Activated CD4-positive, alpha-beta T cell treated with anti-CD3 and anti-CD28 coated beads, Interleukin-2, amount 50 U/mL, for 1 hour (primary cell): Measurements from ENCODE around the gene PODXL2.
A peak's percentile ranks its signal among the peaks of the same experiment; 100 is the strongest.
"Not testable (repeated sequence)": the region's sequence is repeated elsewhere in the genome, so short reads cannot be mapped to it uniquely, and the experiment has no call there.

Experiments
- DNase-seq: peaks from one replicate; pipeline ENCODE4 v3.0.0-alpha.2; 2020

The PODXL2 gene

GRCh38 chr3:127605547-127605946, 23.4 kb upstream of the PODXL2 start:
- not testable (repeated sequence) for DNase-seq

DNA sequence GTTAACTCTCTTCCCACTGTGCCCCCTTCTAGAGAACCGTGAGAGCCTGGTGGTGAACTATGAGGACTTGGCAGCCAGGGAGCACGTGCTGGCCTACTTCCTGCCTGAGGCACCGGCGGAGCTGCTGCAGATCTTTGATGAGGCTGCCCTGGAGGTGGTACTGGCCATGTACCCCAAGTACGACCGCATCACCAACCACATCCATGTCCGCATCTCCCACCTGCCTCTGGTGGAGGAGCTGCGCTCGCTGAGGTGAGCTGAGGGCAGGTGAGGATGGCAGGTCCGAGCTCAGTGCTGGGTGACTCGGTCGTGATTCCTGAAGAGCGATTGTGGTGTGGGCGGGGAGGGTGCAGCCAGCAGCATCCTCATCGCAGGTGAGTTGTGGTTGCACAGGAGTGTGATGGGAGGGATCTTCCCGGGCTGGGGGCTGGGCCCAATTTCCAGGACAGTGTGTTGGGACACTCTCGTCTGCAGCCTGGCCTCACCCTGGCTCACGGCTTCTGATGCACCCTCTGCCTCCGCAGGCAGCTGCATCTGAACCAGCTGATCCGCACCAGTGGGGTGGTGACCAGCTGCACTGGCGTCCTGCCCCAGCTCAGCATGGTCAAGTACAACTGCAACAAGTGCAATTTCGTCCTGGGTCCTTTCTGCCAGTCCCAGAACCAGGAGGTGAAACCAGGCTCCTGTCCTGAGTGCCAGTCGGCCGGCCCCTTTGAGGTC, 22.7 kb upstream of the PODXL2 start:
- DNase-seq: no peak

DNA sequence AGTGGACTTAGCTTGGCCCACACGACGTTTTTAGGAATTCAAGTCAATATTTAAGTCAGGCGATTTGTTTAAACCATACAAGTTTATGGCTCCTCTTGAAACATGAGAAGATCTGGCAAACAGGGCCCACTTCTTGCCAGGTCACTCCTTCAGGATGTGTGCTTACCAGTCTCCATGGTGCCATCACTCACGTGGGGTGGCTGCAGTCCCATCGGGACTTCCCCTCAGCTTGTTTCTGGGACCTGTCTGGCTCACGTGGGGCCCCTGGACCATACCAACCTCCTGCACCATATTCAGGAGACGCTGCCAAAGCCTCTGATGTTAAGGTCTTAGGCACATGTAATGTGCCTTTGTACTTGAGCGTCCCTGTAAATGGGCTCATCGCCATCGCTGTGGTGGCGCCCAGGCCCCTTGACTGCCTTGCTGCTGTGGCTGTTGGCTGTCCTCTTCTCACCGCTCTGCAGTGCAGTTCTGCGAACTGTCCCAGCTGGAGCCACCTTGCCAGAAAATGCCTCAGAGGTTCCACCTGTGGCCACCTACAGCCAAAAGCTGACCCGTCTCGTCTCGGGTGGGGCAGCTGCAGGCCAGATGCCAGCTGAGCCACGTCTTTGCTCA, 21.9 kb upstream of the PODXL2 start:
- DNase-seq: no peak

- no peak for DNase-seq
Observed at GRCh38 chr3:127607675-127608361, 21.2 kb upstream of the PODXL2 start.

DNA sequence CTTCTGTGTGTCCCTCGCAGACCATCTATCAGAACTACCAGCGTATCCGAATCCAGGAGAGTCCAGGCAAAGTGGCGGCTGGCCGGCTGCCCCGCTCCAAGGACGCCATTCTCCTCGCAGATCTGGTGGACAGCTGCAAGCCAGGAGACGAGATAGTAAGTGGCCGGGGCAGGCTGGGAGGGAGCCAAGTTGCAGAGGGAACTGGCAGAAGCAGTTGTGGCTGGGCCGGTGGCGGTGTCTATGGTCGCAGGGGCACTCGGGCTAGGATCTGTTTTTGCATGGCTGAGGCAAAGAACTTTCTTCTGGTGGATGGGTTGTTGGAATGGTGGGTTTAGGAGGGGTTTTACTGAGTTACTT, 20.6 kb upstream of the PODXL2 start:
- DNase-seq: no peak

- DNase-seq: no peak
Observed at GRCh38 chr3:127610105-127610504, 18.9 kb upstream of the PODXL2 start.

- DNase-seq: no peak
Observed at GRCh38 chr3:127611251-127611650, 17.7 kb upstream of the PODXL2 start.

DNA sequence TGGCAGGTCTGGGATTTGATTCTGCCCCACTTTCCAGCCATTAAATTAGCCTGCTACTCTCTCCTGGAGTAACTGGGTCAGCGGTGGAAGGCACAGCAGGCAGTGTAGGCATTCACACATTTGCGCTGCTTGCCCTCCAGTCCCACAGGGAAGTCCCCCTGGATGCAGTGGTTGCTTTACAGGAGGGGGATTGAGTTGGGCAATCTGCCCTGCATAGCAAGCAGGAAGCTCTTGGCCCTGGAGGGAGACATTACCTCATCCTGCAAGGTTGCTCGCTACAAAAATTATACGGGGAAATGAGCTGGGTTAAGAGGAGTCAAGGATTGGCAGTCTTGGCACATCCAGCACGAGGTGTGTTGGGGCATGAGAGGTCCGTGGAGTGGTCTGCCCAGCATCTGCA, 16.0 kb upstream of the PODXL2 start:
- DNase-seq: no peak

- no peak for DNase-seq
Observed at GRCh38 chr3:127613406-127613805, 15.6 kb upstream of the PODXL2 start.

DNA sequence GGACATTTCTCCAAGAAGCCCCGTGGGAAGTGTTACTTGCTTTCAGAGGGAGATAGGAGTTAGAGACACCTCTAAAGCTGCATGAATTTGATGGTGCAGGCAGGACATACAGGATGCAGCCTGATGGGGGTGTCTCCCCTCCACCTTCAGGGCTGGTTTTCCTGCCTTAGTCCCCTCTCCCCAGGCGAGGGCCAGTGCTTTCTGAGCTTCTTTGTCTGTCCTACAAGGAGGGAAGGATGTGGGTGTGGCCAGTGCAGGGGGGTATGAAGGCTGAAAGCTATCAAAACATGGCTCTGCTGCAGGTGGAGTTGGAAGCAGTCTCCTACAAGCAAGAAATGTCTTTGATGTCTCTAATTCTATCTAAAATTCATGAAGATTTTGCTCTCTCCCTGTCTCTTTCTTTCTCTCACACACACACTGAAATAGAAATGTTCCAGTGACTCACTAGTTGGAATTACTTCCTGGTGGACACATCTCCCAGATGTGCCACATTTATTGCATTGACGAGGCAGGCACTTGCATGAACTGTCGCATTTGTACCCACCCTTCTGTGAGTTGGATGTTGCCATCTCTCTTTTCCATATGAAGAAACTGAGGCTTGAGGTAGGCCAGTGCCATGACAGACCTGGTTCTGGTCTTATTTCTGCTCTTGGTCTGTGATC, 13.9 kb upstream of the PODXL2 start:
- no peak for DNase-seq

GRCh38 chr3:127615631-127616305, 13.2 kb upstream of the PODXL2 start:
- no peak for DNase-seq

- no peak for DNase-seq
Observed at GRCh38 chr3:127616836-127617605, 12.0 kb upstream of the PODXL2 start.

GRCh38 chr3:127618891-127619290, 10.1 kb upstream of the PODXL2 start:
- DNase-seq: no peak

DNA sequence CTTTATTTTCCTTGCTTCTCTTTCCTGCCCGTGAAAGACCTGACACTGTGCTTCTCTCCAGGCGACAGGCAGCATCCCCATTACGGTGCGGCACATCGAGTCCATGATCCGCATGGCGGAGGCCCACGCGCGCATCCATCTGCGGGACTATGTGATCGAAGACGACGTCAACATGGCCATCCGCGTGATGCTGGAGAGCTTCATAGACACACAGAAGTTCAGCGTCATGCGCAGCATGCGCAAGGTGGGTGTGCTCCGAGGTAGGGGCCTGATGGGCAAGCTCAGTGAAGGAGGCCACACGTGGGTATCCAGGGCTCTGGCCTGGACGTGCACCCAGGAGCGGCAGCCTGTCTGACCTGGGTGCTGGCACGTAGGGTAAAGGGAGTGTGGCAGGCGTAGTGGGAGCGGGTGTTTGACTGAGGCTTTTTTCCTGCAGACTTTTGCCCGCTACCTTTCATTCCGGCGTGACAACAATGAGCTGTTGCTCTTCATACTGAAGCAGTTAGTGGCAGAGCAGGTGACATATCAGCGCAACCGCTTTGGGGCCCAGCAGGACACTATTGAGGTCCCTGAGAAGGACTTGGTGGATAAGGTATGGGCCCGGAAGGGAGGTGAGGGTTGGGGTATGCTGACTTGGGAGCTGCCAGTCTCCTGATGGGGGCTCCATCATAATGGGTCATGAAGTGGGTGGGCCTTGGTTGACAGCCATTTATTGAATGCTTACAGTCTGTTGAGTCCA, 8.2 kb upstream of the PODXL2 start:
- no peak for DNase-seq

DNA sequence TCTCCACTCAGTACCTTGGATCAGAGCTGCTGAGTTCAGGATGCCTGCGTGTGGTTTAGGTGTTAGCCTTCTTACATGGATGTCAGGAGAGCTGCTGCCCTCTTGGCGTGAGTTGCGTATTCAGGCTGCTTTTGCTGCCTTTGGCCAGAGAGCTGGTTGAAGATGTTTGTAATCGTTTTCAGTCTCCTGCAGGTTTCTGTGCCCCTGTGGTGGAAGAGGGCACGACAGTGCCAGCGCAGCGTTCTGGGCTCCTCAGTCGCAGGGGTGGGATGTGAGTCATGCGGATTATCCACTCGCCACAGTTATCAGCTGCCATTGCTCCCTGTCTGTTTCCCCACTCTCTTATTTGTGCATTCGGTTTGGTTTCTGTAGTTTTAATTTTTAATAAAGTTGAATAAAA, 7.0 kb upstream of the PODXL2 start:
- DNase-seq: no peak

- DNase-seq: no peak
Observed at GRCh38 chr3:127622772-127623576, 6.0 kb upstream of the PODXL2 start.

DNA sequence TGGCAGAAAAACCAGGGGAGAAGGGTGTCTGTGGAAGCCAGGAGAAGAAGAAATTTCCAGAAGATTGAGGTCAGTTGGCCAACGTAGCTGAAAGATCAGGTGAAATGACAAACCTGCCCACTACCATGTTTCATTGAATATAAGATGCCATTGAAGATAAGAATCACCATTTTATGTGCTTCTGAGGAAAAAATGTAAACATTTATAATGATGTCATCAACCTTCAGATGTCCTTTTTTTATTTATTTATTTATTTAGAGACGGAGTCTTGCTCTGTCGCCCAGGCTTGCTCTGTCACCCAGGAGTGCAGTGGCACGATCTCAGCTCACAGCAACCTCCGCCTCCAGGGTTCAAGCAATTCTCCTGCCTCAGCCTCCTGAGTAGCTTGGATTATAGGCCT, 4.9 kb upstream of the PODXL2 start:
- DNase-seq: no peak

DNA sequence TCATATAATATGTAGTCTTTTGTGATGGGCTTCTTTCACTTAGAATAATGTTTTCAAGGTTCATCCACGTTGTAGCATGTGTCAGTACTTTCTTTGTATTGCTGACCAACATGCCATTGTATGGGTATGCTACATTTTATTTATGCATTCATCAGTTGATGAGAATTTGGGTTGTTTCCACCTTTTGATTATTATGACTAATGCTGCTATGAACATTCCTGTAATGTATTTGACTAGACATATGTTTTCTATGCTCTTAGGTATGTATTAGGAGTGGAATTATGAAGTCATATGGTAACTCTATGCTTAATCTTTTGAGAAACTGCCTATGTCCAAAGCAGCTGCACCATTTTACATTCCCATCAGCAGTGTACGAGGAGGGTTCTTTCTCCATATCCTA, 3.2 kb upstream of the PODXL2 start:
- no peak for DNase-seq

DNA sequence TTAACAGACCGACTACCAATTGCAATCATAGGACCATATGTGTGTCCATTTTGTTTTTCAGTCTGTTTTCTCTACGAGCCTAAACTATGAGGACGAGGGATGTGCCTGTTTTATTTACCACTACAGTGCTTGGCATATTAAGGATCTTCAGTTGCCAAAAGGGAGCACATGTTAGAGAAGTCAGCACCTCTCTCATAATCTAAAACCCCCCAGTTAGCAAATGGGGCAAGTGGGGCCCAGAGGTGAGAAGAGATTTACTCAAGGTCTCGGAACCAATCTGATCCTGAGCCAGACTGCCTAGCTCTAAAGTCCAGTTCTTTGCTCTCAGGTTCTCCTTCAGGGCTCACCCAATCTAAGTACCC, 578 bp upstream of the PODXL2 start:
- no peak for DNase-seq

DNA sequence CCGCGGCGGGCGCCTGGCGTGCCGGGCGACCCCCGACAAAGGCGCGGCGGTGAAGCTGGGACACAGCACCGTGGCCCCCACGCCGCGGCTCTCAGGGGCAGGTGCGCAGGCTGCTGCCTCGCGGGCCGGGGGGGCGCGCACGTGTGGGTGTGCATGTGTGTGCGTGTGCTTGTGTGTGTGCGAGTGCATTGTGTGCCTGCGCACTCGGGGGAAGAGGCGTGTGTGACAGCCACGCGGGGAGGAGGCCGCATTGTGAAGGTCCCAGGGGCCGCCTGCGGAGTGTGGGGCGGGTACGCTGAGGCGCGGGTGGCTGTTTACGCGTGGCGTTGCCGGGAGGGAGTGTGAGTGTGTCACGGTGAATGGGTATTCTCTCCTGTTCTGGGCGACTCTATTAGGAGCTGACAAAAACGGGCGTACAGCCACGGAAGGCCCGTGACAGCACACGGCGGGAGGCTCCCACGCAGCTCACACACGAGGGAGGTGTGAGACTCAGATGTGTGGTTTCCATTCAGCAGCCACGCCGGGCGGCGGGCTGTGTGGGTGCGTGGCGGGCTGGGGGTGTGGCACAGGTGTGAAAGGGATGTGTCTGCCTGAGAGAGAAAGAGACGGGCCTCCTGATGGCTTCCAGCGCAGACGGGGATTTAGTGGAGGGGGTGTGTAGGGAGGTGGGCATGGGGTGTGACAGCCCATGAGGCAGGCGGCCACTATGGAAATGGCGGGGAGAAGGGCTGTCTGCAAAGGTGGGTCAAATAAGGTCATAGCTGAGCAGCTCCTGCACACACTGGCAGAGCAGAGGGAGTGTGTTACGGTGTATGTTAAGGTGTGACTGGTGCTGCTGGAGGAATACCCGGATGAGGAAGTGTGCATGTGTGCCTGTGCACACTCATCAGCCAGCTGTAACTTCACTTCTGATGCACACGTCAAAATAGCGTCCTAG, 750 bp downstream of the PODXL2 start:
- peak; percentile 36 for DNase-seq
